ENCODE measurements around the gene PRPF18.

Gene PRPF18

DNA sequence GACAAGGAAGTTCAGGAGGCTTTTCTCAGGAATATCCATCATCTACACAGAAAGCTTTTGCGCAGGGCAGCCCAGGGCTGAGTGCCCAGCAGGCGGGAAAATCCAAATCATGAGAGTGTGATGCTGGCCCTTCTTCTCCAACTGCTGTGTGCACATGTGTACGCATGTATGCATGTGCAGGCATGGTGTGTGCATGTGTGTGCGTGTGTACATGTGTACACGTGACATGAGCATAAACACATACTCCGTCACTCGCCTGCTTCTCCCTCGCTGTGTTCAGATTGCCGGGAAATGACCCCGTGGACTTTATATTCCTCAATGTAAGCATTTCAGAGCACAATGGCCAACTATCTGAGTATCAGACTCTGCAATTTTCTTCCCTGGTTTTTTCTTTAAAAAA lies 85.1 kb downstream of the PRPF18 start:
- in situ Hi-C loops (cut with HindIII; ENCODE audit: low sequenced_read_pairs): no loop called here
- DNase-seq (ENCODE audit: low read depth, low spot score): no peak
- TF ChIP-seq, protein P1, sequence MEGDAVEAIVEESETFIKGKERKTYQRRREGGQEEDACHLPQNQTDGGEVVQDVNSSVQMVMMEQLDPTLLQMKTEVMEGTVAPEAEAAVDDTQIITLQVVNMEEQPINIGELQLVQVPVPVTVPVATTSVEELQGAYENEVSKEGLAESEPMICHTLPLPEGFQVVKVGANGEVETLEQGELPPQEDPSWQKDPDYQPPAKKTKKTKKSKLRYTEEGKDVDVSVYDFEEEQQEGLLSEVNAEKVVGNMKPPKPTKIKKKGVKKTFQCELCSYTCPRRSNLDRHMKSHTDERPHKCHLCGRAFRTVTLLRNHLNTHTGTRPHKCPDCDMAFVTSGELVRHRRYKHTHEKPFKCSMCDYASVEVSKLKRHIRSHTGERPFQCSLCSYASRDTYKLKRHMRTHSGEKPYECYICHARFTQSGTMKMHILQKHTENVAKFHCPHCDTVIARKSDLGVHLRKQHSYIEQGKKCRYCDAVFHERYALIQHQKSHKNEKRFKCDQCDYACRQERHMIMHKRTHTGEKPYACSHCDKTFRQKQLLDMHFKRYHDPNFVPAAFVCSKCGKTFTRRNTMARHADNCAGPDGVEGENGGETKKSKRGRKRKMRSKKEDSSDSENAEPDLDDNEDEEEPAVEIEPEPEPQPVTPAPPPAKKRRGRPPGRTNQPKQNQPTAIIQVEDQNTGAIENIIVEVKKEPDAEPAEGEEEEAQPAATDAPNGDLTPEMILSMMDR (IDR thresholded peaks at IDR 0.05; ENCODE audit: low read depth, low read length): no peak
- H3K4me3 ChIP-seq (ENCODE audit: low read depth, low read length): no peak overlapping the region

DNA sequence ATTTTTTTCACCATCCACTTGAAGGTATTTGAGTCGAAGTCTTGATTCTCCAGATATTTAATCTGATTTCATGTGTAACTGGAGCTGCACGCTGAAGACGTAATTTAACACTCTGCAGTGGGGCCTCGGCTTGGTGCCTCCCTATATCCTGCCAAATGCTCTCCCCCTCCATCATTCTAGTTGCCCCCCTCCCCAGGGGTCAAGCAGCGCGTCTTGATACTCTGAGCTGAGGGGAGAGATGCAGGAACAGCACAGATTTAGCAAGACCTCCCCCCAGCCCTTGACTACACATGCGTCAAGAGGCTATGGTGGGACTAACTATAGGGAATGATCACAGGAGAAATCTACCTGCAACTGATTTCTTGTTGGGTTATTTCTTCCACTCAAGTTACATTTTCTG lies 85.8 kb downstream of the PRPF18 start:
- DNase-seq (ENCODE audit: low read depth, low spot score): no peak
- TF ChIP-seq, protein P1 (IDR thresholded peaks at IDR 0.05; ENCODE audit: low read depth, low read length): no peak
- in situ Hi-C loops (cut with HindIII; ENCODE audit: low sequenced_read_pairs): no loop called here
- no peak overlapping the region for H3K4me3 ChIP-seq (ENCODE audit: low read depth, low read length)

GRCh38 chr10:13673156-13673555 lies 86.4 kb downstream of the PRPF18 start:
- in situ Hi-C loops (cut with HindIII; ENCODE audit: low sequenced_read_pairs): no loop called here
- no peak for DNase-seq (ENCODE audit: low read depth, low spot score)
- no peak overlapping the region for H3K4me3 ChIP-seq (ENCODE audit: low read depth, low read length)
- TF ChIP-seq, protein P1 (IDR thresholded peaks at IDR 0.05; ENCODE audit: low read depth, low read length): no peak

DNA sequence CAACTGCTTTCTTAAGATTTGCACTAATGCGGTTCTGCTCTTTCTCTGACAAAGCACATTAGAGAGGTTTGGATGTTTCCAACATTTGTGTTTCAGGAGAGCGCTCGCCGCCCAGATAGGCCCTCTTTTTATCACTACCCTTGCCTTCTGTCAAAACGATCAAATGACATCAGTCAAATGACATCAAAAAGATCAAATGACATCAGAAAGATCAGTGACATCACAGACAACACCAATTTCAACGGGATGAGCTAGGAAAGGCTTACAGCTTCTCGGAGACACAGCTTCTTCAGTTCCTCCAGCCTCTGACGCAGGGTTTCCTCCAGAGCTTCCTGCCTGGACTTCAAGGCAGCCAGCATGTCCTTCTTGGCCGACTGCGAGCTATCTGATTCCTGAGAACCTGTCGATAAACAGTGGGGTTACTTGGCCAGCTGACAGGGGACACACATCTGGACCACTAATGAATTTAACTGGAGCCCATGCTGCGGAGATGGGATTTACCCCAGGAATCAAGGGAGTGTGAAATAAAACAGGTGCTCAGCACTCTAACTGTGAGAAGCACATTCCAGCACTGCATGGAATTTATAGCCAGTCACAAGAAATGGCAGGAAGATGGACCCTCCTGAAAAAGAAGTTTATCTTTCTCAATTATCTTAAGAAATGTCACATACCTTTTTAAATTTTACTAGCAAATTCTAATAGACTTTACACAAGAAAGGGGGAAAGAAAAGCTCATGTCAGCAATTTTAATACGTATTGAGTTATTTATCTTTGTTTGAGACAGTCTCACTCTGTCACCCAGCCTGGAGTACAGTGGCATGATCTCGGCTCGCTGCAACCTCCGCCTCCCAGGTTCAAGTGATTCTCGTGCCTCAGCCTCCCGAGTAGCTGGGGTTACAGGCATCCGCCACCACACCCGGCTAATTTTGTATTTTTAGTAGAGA lies 88.2 kb downstream of the PRPF18 start:
- in situ Hi-C loops (cut with HindIII; ENCODE audit: low sequenced_read_pairs): no loop called here
- H3K4me3 ChIP-seq (ENCODE audit: low read depth, low read length): no peak overlapping the region
- DNase-seq (ENCODE audit: low read depth, low spot score): no peak
- TF ChIP-seq, protein P1 (IDR thresholded peaks at IDR 0.05; ENCODE audit: low read depth, low read length): no peak

DNA sequence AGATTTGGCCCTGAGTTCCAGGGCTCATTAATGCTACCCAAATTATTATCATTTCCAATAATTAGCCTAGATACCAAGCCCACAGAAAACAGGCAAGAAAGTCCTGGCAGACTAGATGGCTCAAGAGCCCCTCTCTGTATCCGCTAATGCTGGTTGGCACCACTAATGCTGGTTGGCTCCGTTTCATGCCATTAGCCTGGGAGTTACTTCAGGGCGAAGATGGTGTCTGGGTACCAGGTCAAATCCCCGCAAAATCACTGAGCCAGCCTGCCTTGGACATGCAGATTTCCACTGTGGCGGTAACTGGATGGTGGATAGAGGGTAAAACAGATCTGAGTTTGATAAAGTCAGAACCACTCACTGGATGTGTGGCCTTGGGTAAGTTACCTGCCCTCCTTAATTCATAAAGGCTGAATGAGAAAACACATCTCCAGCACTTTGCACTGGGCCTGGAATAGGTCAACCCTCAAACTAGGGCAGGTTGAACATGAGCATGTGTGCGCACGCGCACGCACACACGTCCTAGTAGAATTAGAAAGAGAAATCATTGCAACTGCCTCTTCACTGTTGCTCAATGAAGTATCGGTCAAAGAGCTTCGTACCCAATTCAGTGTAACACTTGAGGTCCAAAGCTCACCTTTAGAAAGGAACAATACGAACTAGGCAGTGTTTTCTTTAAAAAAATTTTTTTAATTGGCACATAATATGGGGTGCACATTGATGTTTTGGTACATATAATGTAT lies 91.5 kb downstream of the PRPF18 start:
- in situ Hi-C loops (cut with HindIII; ENCODE audit: low sequenced_read_pairs): no loop called here
- H3K4me3 ChIP-seq (ENCODE audit: low read depth, low read length): no peak overlapping the region
- no peak for DNase-seq (ENCODE audit: low read depth, low spot score)
- TF ChIP-seq, protein P1 (IDR thresholded peaks at IDR 0.05; ENCODE audit: low read depth, low read length): no peak
